HG03565 (cell line): ENCODE results near the gene SLC22A4.

Source experiments
- ATAC-seq: cut with Tn5 transposase; IDR thresholded peaks from one replicate; pipeline ENCODE4 v1.9.1; 2021; ENCODE audit warnings: mild to moderate bottlenecking, moderate library complexity; ENCODE audit not compliant: unreplicated experiment

Gene SLC22A4

DNA sequence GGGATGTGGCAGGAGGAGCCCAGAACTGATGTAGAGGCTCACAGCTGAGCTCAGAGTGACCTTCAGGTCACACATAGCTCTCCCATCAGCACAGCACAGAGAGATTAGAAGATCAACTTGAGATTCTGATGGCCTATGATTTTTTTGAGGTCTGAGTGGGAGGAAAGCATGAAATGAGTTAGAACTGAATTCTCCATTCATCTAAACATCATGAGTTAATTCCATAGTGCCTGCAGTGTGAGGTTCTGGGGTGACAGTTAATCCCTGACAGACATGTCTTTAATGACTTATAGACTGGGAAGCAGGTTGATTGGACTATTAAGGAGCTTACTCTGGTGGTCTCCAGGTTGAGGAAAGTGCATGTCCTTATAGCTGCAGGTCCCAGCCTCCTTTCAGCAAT, 97.7 kb downstream of the SLC22A4 start:
- no peak for ATAC-seq

DNA sequence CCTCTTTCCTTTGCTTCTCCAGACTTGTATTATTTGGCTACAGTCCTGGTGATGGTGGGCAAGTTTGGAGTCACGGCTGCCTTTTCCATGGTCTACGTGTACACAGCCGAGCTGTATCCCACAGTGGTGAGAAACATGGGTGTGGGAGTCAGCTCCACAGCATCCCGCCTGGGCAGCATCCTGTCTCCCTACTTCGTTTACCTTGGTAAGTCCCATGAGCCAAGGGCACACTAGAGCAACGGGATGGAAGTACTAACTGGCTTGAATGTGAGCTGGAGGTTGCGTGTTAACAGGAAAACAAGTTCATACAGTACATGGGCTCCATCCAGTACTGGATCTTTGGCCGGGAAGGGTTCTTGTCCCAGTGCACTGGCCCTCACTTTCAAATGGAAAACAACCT, 98.2 kb downstream of the SLC22A4 start:
- no peak for ATAC-seq

DNA sequence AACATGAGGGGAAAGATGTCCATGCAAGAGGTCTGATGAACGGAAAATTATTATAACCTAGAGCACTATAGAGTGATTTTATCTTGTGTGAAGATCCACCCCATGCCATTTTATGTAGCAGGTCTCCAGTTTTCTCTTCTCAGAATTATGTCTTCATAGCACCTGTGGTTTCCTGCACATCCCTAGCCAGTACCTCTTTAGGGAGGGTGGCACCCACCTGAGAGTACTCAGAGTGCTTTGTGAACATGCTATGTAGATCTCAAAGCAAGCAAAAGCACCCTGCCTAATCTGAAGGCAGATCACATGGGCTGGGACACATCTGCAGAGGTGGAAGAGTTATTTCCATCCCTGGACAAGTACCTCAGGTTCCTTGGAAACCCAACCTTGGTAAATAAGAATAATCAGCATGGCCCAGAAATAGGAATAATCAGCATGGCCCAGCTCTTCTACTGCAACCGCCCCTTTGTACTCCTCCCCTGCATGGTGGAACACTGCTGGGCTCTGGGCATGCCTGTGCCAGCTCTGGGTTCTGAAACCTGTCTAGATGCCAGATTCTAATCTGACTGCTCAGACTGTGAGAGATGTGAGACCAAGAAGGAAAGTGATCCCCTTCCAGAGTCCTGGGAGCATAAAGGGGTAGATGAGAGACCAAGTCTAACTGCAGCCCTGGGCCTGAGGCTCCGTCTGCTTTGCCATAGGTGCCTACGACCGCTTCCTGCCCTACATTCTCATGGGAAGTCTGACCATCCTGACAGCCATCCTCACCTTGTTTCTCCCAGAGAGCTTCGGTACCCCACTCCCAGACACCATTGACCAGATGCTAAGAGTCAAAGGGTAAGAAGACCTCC, 99.0 kb downstream of the SLC22A4 start:
- no peak for ATAC-seq
